ENCODE results near the gene MAST4.

Gene MAST4

GRCh38 chr5:67193439-67193807 lies 597.2 kb downstream of the MAST4 start:
- H3K9me3 ChIP-seq (ENCODE audit: insufficient read depth, low read length) = no peaks in the 10 kb centered on the region
- no peaks in the 10 kb centered on the region for H3K27me3 ChIP-seq (ENCODE audit: low read depth, low read length)
- peaks cover 2% of the 10 kb centered on the region for H3K36me3 ChIP-seq (replicated peaks; ENCODE audit: low read depth, low read length)
- H3K27ac ChIP-seq (ENCODE audit: low read length) = peak overlapping the region; percentile 81
- no peaks in the 10 kb centered on the region for H4K20me1 ChIP-seq (ENCODE audit: insufficient read depth, low read length)
- H3K4me3 ChIP-seq (ENCODE audit: low read length) = peak overlapping the region; percentile 3; the same call in 1 of the 2 replicates
- peak overlapping the region; percentile 53 for H3K4me2 ChIP-seq (ENCODE audit: low read length)
- TF ChIP-seq EZH2phosphoT487 (IDR thresholded peaks at IDR 0.05; ENCODE audit: low read depth) = no peak
- TF ChIP-seq, protein P1, sequence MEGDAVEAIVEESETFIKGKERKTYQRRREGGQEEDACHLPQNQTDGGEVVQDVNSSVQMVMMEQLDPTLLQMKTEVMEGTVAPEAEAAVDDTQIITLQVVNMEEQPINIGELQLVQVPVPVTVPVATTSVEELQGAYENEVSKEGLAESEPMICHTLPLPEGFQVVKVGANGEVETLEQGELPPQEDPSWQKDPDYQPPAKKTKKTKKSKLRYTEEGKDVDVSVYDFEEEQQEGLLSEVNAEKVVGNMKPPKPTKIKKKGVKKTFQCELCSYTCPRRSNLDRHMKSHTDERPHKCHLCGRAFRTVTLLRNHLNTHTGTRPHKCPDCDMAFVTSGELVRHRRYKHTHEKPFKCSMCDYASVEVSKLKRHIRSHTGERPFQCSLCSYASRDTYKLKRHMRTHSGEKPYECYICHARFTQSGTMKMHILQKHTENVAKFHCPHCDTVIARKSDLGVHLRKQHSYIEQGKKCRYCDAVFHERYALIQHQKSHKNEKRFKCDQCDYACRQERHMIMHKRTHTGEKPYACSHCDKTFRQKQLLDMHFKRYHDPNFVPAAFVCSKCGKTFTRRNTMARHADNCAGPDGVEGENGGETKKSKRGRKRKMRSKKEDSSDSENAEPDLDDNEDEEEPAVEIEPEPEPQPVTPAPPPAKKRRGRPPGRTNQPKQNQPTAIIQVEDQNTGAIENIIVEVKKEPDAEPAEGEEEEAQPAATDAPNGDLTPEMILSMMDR (IDR thresholded peaks at IDR 0.05; ENCODE audit: low read depth, low read length) = no peak
- peaks cover 61% of the 10 kb centered on the region for H3K4me1 ChIP-seq (ENCODE audit: low read length)
- H3K9ac ChIP-seq (ENCODE audit: low read length) = peak overlapping the region; percentile 35; the same call in 1 of the 2 replicates
- H2AFZ ChIP-seq (ENCODE audit: low read depth, low read length) = no peak overlapping the region
- no peaks in the 10 kb centered on the region for H3K79me2 ChIP-seq (ENCODE audit: low read length)

- no peak for TF ChIP-seq EZH2phosphoT487 (IDR thresholded peaks at IDR 0.05; ENCODE audit: low read depth)
- TF ChIP-seq, protein P1 (IDR thresholded peaks at IDR 0.05; ENCODE audit: low read depth, low read length) = no peak
- Histone ChIP-seq H3K27ac (ENCODE audit: low read length) (peak overlapping the region; percentile 81; the same call in 1 of the 2 replicates), H3K4me3 (ENCODE audit: low read length) (no peak overlapping the region), H2AFZ (ENCODE audit: low read depth, low read length) (no peak overlapping the region), H3K4me2 (ENCODE audit: low read length) (peak overlapping the region; percentile 53; the same call in 1 of the 2 replicates), H4K20me1 (ENCODE audit: insufficient read depth, low read length) (no peaks in the 10 kb centered on the region), H3K4me1 (ENCODE audit: low read length) (peaks cover 61% of the 10 kb centered on the region), H3K79me2 (ENCODE audit: low read length) (no peaks in the 10 kb centered on the region), H3K36me3 (replicated peaks; ENCODE audit: low read depth, low read length) (peaks cover 2% of the 10 kb centered on the region), H3K9ac (ENCODE audit: low read length) (no peak overlapping the region), H3K27me3 (ENCODE audit: low read depth, low read length) (no peaks in the 10 kb centered on the region), H3K9me3 (ENCODE audit: insufficient read depth, low read length) (no peaks in the 10 kb centered on the region)
These were observed 598.0 kb downstream of the MAST4 start for GRCh38 chr5:67194166-67194565.

GRCh38 chr5:67195406-67196275 lies 599.4 kb downstream of the MAST4 start:
- Histone ChIP-seq H3K9me3 (ENCODE audit: insufficient read depth, low read length) (no peaks in the 10 kb centered on the region), H3K9ac (ENCODE audit: low read length) (no peak overlapping the region), H3K4me2 (ENCODE audit: low read length) (peak overlapping the region; percentile 18; the same call in 1 of the 2 replicates), H3K27me3 (ENCODE audit: low read depth, low read length) (no peaks in the 10 kb centered on the region), H3K4me3 (ENCODE audit: low read length) (no peak overlapping the region; the same call in 1 of the 2 replicates), H3K4me1 (ENCODE audit: low read length) (peaks cover 71% of the 10 kb centered on the region), H3K27ac (ENCODE audit: low read length) (no peak overlapping the region), H2AFZ (ENCODE audit: low read depth, low read length) (no peak overlapping the region), H3K36me3 (replicated peaks; ENCODE audit: low read depth, low read length) (peaks cover 2% of the 10 kb centered on the region), H3K79me2 (ENCODE audit: low read length) (no peaks in the 10 kb centered on the region), H4K20me1 (ENCODE audit: insufficient read depth, low read length) (no peaks in the 10 kb centered on the region)
- no peak for TF ChIP-seq EZH2phosphoT487 (IDR thresholded peaks at IDR 0.05; ENCODE audit: low read depth)
- TF ChIP-seq, protein P1 (IDR thresholded peaks at IDR 0.05; ENCODE audit: low read depth, low read length) = no peak

DNA sequence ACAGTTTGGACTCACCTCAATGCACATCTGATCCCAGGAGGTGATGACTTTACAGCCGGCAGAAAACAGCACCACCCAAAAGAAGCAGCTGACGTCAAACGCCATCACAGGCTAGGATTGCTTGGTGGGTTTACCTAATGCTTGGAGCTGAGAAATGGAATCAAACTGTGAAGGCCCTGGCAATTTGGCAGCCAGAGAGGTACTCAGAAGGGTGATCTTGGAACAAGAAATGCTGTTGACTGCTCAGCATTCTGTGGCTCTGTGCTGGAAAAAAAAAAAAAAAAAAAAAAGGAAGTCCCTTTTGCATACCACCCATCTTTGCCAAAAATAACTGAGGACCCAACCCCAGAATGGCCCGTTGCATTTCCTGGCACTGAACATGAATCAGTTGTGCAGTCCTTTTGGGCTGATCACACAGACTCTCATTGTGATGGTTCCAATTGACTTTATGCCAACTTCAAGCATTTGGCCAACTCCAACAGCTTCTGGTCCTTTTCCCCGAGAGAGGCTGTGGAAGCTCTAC lies 600.4 kb downstream of the MAST4 start, which contains the start of gene CD180:
CD180 (minus strand) TSS at position 263 of the 523 bp plus-strand sequence; CDS start at position 105, 158 bp downstream.
- H3K79me2 ChIP-seq (ENCODE audit: low read length) = no peaks in the 10 kb centered on the region
- H3K4me2 ChIP-seq (ENCODE audit: low read length) = peak within 1 kb of the TSS; percentile 18
- peaks cover 2% of the 10 kb centered on the region for H3K36me3 ChIP-seq (replicated peaks; ENCODE audit: low read depth, low read length)
- TF ChIP-seq EZH2phosphoT487 (IDR thresholded peaks at IDR 0.05; ENCODE audit: low read depth) = no peak
- TF ChIP-seq, protein P1 (IDR thresholded peaks at IDR 0.05; ENCODE audit: low read depth, low read length) = no peak
- H2AFZ ChIP-seq (ENCODE audit: low read depth, low read length) = no peak within 1 kb of the TSS
- no peak within 1 kb of the TSS; the same call in 1 of the 2 replicates for H3K27ac ChIP-seq (ENCODE audit: low read length)
- H3K9me3 ChIP-seq (ENCODE audit: insufficient read depth, low read length) = no peaks in the 10 kb centered on the region
- no peaks in the 10 kb centered on the region for H4K20me1 ChIP-seq (ENCODE audit: insufficient read depth, low read length)
- no peak within 1 kb of the TSS for H3K9ac ChIP-seq (ENCODE audit: low read length)
- H3K4me3 ChIP-seq (ENCODE audit: low read length) = no peak within 1 kb of the TSS; the same call in 1 of the 2 replicates
- H3K27me3 ChIP-seq (ENCODE audit: low read depth, low read length) = peaks cover 3% of the 10 kb centered on the region; the same call in 1 of the 2 replicates
- peaks cover 80% of the 10 kb centered on the region for H3K4me1 ChIP-seq (ENCODE audit: low read length)

Measured in OCI-LY3 (cell line).